Natural killer cell (primary cell): ENCODE results near the gene TRIM2. TPM values are rescaled to one million over a fixed set of nuclear protein-coding genes. Genes with fewer than 3 reads are reported as not detected.

ENCODE experiments used
- ATAC-seq, 3 donors: fragments of 150-1000 bp in 2 of 3; fragments of 200-7000 bp in 1 of 3; cut with Tn5 transposase; 1 replicate in 1 of 3; 2 replicates in 2 of 3; pipeline ENCODE4 v1.10.0; 2021; ENCODE audit warnings: mild to moderate bottlenecking in 2 of 3, moderate library complexity in 2 of 3
- DNase-seq, 2 donors: peaks; one replicate each; pipeline versions ENCODE4 v3.0.0 to v3.0.0-alpha.2; 2013 to 2021; ENCODE audit warnings: mixed read lengths in 1 of 2
- H3K27ac ChIP-seq: one replicate; pipeline ENCODE4 v1.5.1; 2013; ENCODE audit warnings: mild to moderate bottlenecking, low read length
- H3K27me3 ChIP-seq: one replicate; pipeline ENCODE4 v1.6.1; 2013; ENCODE audit warnings: low read length; ENCODE audit not compliant: control insufficient read depth, insufficient read depth
- H3K36me3 ChIP-seq: one replicate; pipeline ENCODE4 v1.6.1; 2013; ENCODE audit warnings: low read length; ENCODE audit not compliant: control insufficient read depth, insufficient read depth
- H3K4me1 ChIP-seq: one replicate; pipeline ENCODE4 v1.6.1; 2013; ENCODE audit warnings: low read length; ENCODE audit not compliant: control insufficient read depth, insufficient read depth
- H3K4me3 ChIP-seq: one replicate; pipeline ENCODE4 v1.5.1; 2013; ENCODE audit warnings: low read length
- H3K9me3 ChIP-seq: one replicate; pipeline ENCODE4 v1.6.1; 2013; ENCODE audit warnings: low read length; ENCODE audit not compliant: control insufficient read depth, insufficient read depth
- H3K27ac Mint-ChIP-seq, 2 donors: one replicate each; pipeline ENCODE4 v1.8.0; 2022; ENCODE audit warnings: mild to moderate bottlenecking in 2 of 2, mixed read lengths in 2 of 2, moderate library complexity in 1 of 2
- H3K27me3 Mint-ChIP-seq, 2 donors: one replicate each; pipeline ENCODE4 v1.8.0; 2022; ENCODE audit warnings: low read depth in 2 of 2, mixed read lengths in 2 of 2
- H3K36me3 Mint-ChIP-seq: one replicate; pipeline ENCODE4 v1.8.0; 2022; ENCODE audit warnings: mixed read lengths
- H3K4me1 Mint-ChIP-seq, 2 donors: one replicate each; pipeline ENCODE4 v1.8.0; 2022; ENCODE audit warnings: mixed read lengths in 2 of 2
- H3K4me3 Mint-ChIP-seq: one replicate; pipeline ENCODE4 v1.8.0; 2022; ENCODE audit warnings: mild to moderate bottlenecking, moderate library complexity, mixed read lengths
- H3K9me3 Mint-ChIP-seq, 2 donors: one replicate each; pipeline ENCODE4 v1.8.0; 2022; ENCODE audit warnings: mixed read lengths in 2 of 2
- WGBS: methylation state at CpG from one replicate; pipeline ENCODE4 v1.1.7; 2013; ENCODE audit warnings: missing lambda C conversion rate; ENCODE audit not compliant: insufficient coverage; 5-methylcytosine and 5-hydroxymethylcytosine counted together
- intact Hi-C: fragments of 100-400 bp; cut with micrococcal nuclease; formaldehyde crosslinking; loops from one replicate; pipeline ENCODE4 v1.14.2; 2022
- total RNA-seq, 4 donors: library from RNA; stranded (reverse); fragments of 120-200 nt in 1 of 4; gene quantifications; one replicate each; pipeline versions ENCODE4 v1.2.3 to v1.2.4, GENCODE V29; 2013 to 2022
- TF ChIP-seq, protein P1 (sequence below): fragments of 200-600 bp; IDR thresholded peaks from one replicate; pipeline ENCODE4 v1.8.0; 2022; ENCODE audit warnings: antibody characterized with exemption

Gene TRIM2
- total RNA-seq, 3 donors from 2014 or later (not counting 1 experiment from before 2014, with no cell fraction given), result 0.11 TPM; not detected in 2

DNA sequence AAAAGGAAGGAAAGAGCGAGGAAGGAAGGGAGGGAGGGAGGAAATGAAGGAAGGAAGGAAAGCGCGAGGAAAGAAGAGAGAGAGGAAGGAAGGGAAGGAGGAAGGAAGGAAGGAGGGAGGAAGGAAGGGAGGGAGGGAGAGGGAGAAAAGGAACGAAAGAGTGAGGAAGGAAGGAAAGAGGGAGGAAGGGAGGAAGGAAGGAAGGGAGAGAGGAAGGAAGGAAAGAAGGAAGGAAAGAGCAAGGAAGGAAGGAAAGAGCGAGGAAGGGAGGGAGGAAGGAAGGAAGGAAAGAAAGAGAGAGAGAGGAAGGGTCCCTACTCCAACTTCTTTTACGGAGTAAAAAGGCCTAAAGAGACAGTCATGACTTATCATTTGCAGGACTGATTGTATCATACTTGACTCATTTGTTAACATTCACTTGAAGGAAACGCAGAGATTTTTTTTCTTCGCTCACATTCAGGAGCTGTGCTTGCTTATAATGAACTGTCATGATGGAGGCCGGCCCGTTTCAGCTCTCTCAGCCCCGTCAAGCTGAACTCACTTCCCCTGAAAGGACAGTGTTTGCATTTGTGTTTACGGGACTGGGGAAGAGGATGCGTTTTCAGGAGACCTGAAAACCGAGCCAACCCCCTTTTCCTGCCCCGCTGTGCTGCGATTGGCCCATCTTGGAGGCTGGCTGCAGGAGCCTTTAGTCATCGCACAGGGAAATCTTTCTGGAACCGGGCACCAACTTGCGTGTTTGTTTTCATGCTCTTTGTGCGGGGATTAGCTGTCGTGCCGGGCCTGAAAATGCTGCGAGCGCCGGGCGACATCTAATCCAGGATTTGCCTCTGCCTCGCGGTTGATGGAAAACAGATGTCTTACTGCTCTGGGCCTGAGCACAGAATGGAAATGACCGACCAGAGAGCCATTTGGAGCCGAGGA, 17.8 kb downstream of the TRIM2 start:
- 19% methylated on average over 30 of the region's 30 CpGs for WGBS
- no peaks in the 10 kb centered on the region for H3K36me3 ChIP-seq
- intact Hi-C loops, result no loop called here
- H3K9me3 ChIP-seq, result no peaks in the 10 kb centered on the region
- peaks cover 12 to 15% of the 10 kb centered on the region in 2 donors for H3K4me1 Mint-ChIP-seq
- H3K27ac Mint-ChIP-seq, result no peak overlapping the region
- peaks cover 12% of the 10 kb centered on the region for H3K36me3 Mint-ChIP-seq
- H3K4me3 ChIP-seq, result peak overlapping the region; percentile 52
- peaks cover 20% of the 10 kb centered on the region for H3K27me3 ChIP-seq
- DNase-seq, result peak in 1 of 2 donors; percentile 53
- peak overlapping the region; percentile 87 for H3K4me3 Mint-ChIP-seq
- peak in 2 of 3 donors; percentile 21 to 29 for ATAC-seq
- no peaks in the 10 kb centered on the region for H3K9me3 Mint-ChIP-seq
- H3K27ac ChIP-seq, result no peak overlapping the region
- TF ChIP-seq, protein P1, sequence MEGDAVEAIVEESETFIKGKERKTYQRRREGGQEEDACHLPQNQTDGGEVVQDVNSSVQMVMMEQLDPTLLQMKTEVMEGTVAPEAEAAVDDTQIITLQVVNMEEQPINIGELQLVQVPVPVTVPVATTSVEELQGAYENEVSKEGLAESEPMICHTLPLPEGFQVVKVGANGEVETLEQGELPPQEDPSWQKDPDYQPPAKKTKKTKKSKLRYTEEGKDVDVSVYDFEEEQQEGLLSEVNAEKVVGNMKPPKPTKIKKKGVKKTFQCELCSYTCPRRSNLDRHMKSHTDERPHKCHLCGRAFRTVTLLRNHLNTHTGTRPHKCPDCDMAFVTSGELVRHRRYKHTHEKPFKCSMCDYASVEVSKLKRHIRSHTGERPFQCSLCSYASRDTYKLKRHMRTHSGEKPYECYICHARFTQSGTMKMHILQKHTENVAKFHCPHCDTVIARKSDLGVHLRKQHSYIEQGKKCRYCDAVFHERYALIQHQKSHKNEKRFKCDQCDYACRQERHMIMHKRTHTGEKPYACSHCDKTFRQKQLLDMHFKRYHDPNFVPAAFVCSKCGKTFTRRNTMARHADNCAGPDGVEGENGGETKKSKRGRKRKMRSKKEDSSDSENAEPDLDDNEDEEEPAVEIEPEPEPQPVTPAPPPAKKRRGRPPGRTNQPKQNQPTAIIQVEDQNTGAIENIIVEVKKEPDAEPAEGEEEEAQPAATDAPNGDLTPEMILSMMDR, result no peak
- peaks cover 38 to 53% of the 10 kb centered on the region in 2 donors for H3K27me3 Mint-ChIP-seq
- H3K4me1 ChIP-seq, result peaks cover 15% of the 10 kb centered on the region

DNA sequence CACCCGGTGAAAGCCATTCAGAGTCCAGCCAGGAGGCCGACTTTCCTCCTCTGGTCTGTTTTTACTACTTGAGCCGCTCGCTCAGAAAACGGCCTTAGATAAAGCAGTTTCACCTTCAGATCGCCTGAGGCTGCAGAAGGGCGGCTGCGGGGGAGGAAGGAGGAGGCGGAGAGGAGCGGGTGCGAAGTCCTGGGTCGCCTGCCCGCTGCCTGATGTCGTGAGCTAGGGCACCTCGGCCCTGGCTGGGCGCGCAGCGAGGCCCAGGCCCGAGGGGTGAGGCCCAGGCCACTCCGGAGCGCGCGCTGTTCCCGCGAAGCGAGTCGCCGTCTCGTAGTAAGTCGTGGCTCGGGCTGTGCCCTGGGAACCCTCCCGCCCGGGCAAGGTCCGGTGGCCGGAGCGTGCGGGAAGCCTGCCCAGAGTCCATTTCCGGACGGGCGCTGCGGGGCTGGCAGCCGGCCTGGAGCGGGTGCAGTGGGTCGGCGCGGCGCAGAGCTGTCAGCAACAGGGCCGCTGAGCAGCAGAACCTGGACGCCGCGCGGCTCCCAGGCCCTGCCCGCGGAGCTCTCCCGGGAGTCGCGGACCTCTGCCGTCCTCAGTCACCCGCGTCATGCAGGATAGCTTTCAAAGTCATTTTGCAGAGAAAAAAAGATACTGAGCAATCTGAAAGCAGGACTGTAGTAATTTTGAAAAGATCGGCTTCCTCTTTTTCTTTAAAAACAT, 18.6 kb downstream of the TRIM2 start:
- Histone ChIP-seq H3K27me3 (peaks cover 20% of the 10 kb centered on the region), H3K4me1 (peaks cover 15% of the 10 kb centered on the region), H3K36me3 (no peaks in the 10 kb centered on the region), H3K4me3 (peak overlapping the region; percentile 52), H3K27ac (no peak overlapping the region), H3K9me3 (no peaks in the 10 kb centered on the region)
- Mint-ChIP-seq H3K4me3 (peak overlapping the region; percentile 87), H3K27ac (no peak overlapping the region), H3K4me1 (peaks cover 12 to 15% of the 10 kb centered on the region in 2 donors), H3K27me3 (peaks cover 36 to 49% of the 10 kb centered on the region in 2 donors), H3K9me3 (no peaks in the 10 kb centered on the region), H3K36me3 (peaks cover 12% of the 10 kb centered on the region)
- under 1% methylated on average over 61 of the region's 61 CpGs for WGBS
- intact Hi-C loops, result no loop called here
- TF ChIP-seq, protein P1, result no peak
- ATAC-seq (peak; percentile 64 to 80 (median 68)), DNase-seq (peak; percentile 17 to 48)

DNA sequence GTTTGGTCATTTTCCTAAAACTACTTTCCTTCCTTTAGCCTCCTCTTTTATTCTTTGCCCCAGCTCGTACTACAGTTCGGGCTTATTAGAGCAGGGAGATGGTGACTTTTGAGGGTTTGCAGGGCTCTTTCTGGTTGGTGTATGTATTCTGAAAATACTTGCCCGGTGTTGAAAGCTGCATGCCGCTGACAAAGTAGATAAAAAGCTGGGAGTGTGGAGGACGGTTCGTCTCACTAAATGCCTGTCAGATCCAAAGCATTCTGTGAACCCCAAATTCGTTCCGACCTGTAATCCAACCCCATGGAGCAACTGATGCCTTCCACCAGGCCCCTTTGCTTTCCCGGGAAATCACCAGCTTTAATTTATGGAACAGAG, 19.2 kb downstream of the TRIM2 start:
- H3K27me3 ChIP-seq, result peaks cover 19% of the 10 kb centered on the region
- Mint-ChIP-seq H3K36me3 (peaks cover 12% of the 10 kb centered on the region), H3K27me3 (peaks cover 39 to 49% of the 10 kb centered on the region in 2 donors), H3K4me3 (peak overlapping the region; percentile 87), H3K9me3 (no peaks in the 10 kb centered on the region), H3K4me1 (peaks cover 12 to 15% of the 10 kb centered on the region in 2 donors), H3K27ac (no peak overlapping the region)
- peaks cover 15% of the 10 kb centered on the region for H3K4me1 ChIP-seq
- H3K27ac ChIP-seq, result no peak overlapping the region
- no peaks in the 10 kb centered on the region for H3K9me3 ChIP-seq
- peak overlapping the region; percentile 52 for H3K4me3 ChIP-seq
- H3K36me3 ChIP-seq, result no peaks in the 10 kb centered on the region
- ATAC-seq (no peak), DNase-seq (no peak)
- TF ChIP-seq, protein P1, result no peak
- intact Hi-C loops, result no loop called here
- WGBS, result 40% methylated on average over 9 of the region's 9 CpGs
